PC-9 (cell line): Measurements from ENCODE around the gene SELE. TPM values are rescaled to one million over a fixed set of nuclear protein-coding genes. Genes with fewer than 3 reads are reported as not detected.
A peak's percentile ranks its signal among the peaks of the same experiment; 100 is the strongest.

Experiments used
- BruUV-seq: library from RNA; stranded (reverse); fragments of 400-500 nt; replicated peaks from 2 replicates; lab custom pipeline; 2021; lab: Mats Ljungman, UMichigan
- CTCF ChIA-PET: fragments of 300-600 bp; sonication (Branson Sonifier 250); formaldehyde crosslinking; loops from one replicate; lab custom pipeline; 2022; ENCODE audit warnings: antibody characterized with exemption; lab: Charles Lee
- POLR2A ChIA-PET: fragments of 300-600 bp; sonication (Branson Sonifier 250); formaldehyde crosslinking; loops from one replicate; lab custom pipeline; 2022; ENCODE audit warnings: antibody characterized with exemption; ENCODE audit not compliant: unreplicated experiment; lab: Charles Lee
- DNase-seq, 2 experiments: peaks; one replicate each; pipeline versions ENCODE4 v3.0.0 to v3.0.0-alpha.2; 2015 to 2022; ENCODE audit warnings: mixed read lengths in 1 of 2
- H2AFZ ChIP-seq: fragments of 200-600 bp; sonication (generic); 2 replicates; pipeline ENCODE4 v1.8.1; 2017; ENCODE audit warnings: antibody characterized with exemption
- H3F3A ChIP-seq: fragments of 200-600 bp; sonication (generic); 2 replicates; pipeline ENCODE4 v1.8.1; 2017; ENCODE audit warnings: antibody characterized with exemption, mild to moderate bottlenecking, low read depth; ENCODE audit not compliant: insufficient read depth
- H3K27ac ChIP-seq: fragments of 200-600 bp; sonication (generic); 2 replicates; pipeline ENCODE4 v1.6.1; 2016; ENCODE audit warnings: mixed run types
- H3K27me3 ChIP-seq: fragments of 200-600 bp; sonication (generic); 2 replicates; pipeline ENCODE4 v1.6.1; 2016; ENCODE audit warnings: low read depth, mixed run types; ENCODE audit not compliant: insufficient read depth
- H3K36me3 ChIP-seq: fragments of 200-600 bp; sonication (generic); 2 replicates; pipeline ENCODE4 v1.6.1; 2016; ENCODE audit warnings: low read depth, mixed run types
- H3K4me1 ChIP-seq: fragments of 200-600 bp; sonication (generic); replicated peaks from 2 replicates; pipeline ENCODE4 v1.6.1; 2016; ENCODE audit warnings: mixed run types; ENCODE audit not compliant: insufficient read depth
- H3K4me2 ChIP-seq: fragments of 200-600 bp; sonication (generic); 2 replicates; pipeline ENCODE4 v1.6.1; 2017; ENCODE audit warnings: mixed run types
- H3K4me3 ChIP-seq: fragments of 200-600 bp; sonication (generic); 2 replicates; pipeline ENCODE4 v1.6.1; 2016; ENCODE audit warnings: mixed run types
- H3K79me2 ChIP-seq: fragments of 200-600 bp; sonication (generic); 2 replicates; pipeline ENCODE4 v1.6.1; 2017; ENCODE audit warnings: low read depth, mixed run types
- H3K9me2 ChIP-seq: fragments of 200-600 bp; sonication (generic); 2 replicates; pipeline ENCODE4 v1.8.1; 2017; ENCODE audit warnings: mild to moderate bottlenecking; ENCODE audit not compliant: insufficient read depth
- H3K9me3 ChIP-seq: fragments of 200-600 bp; sonication (generic); 2 replicates; pipeline ENCODE4 v1.8.1; 2016; ENCODE audit warnings: low read depth; ENCODE audit not compliant: insufficient read depth
- H4K20me1 ChIP-seq: fragments of 200-600 bp; sonication (generic); 2 replicates; pipeline ENCODE4 v1.8.1; 2017; ENCODE audit not compliant: insufficient read depth
- EZH2 ChIP-seq: fragments of 200-600 bp; sonication (generic); IDR thresholded peaks from 2 replicates; pipeline ENCODE4 v1.8.0; 2017; ENCODE audit warnings: antibody characterized with exemption, low read depth
- intact Hi-C: fragments of 100-400 bp; cut with micrococcal nuclease; formaldehyde crosslinking; loops from one replicate; pipeline ENCODE4 v1.10.0; 2022; ENCODE audit not compliant: unreplicated experiment
- total RNA-seq: library from RNA; stranded (reverse); gene quantifications from 2 replicates; pipeline ENCODE4 v1.2.3, GENCODE V29; 2021
- TF ChIP-seq, protein P1 (sequence below): fragments of 200-600 bp; sonication (generic); conservative IDR thresholded peaks from 2 replicates; pipeline ENCODE4 v1.6.1; 2017; ENCODE audit warnings: mixed run types, antibody characterized with exemption, mild to moderate bottlenecking, moderate library complexity

Gene SELE
- total RNA-seq, 1 experiment from 2014 or later = not detected

DNA sequence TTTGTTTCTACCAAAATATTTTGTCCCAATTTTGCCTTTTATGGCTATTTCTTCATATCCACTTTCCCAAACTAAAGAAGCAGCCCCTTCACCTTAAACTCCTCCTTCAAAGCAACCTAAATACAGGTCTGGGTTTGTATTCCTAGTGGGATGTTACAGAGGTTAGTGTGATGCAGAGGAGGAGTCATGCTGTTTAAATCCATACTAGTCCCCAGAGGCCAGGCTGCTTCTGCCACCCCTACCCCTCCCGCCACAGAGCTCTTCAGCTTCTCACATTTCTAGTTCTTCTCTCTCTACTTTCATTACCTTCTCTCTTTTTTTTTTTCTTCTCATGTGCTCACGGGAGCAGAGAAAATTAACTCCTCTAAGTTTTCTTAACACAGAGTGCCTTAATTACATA lies 51.8 kb downstream of the SELE start:
- Histone ChIP-seq H3K27me3 (no peaks in the 10 kb centered on the region), H3K36me3 (no peaks in the 10 kb centered on the region), H3K9me2 (no peaks in the 10 kb centered on the region), H3K9me3 (no peaks in the 10 kb centered on the region), H3F3A (no peaks in the 10 kb centered on the region), H3K27ac (no peak overlapping the region), H3K4me2 (no peak overlapping the region), H3K4me3 (no peak overlapping the region), H4K20me1 (no peaks in the 10 kb centered on the region), H3K79me2 (no peaks in the 10 kb centered on the region), H2AFZ (no peak overlapping the region), H3K4me1 (peaks cover 32% of the 10 kb centered on the region)
- ChIA-PET CTCF (interaction anchor here (0.6 to 1.4 kb wide), 2 partner anchors 96 to 211 kb away, joined by 4 to 11 read pairs; partner anchors contain the start of gene F5), POLR2A (no interaction called here)
- TF ChIP-seq, protein P1, sequence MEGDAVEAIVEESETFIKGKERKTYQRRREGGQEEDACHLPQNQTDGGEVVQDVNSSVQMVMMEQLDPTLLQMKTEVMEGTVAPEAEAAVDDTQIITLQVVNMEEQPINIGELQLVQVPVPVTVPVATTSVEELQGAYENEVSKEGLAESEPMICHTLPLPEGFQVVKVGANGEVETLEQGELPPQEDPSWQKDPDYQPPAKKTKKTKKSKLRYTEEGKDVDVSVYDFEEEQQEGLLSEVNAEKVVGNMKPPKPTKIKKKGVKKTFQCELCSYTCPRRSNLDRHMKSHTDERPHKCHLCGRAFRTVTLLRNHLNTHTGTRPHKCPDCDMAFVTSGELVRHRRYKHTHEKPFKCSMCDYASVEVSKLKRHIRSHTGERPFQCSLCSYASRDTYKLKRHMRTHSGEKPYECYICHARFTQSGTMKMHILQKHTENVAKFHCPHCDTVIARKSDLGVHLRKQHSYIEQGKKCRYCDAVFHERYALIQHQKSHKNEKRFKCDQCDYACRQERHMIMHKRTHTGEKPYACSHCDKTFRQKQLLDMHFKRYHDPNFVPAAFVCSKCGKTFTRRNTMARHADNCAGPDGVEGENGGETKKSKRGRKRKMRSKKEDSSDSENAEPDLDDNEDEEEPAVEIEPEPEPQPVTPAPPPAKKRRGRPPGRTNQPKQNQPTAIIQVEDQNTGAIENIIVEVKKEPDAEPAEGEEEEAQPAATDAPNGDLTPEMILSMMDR = no peak
- TF ChIP-seq EZH2 = no peak
- intact Hi-C loops = no loop called here
- DNase-seq = no peak
- BruUV-seq = no TSS peak

DNA sequence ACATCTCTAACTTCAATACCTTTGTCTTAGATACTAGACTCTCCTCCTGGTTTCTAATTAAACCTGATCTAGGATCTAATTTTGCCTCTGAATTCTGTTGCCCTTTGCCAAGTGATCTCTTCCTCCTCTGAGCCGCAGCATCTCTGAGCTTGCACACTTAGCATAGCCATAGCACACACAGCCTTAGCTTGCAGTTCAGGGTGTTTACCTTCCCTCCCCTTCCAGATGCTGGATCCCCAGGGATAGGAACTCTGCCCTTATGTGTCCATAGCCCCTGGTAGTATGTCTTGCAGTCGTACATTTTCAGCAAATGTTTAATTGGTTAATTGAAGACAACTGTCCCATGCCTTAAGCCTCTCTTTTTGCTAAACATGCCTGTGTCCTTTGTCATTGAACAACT lies 52.7 kb downstream of the SELE start:
- intact Hi-C loops = no loop called here
- Histone ChIP-seq H3K27me3 (no peaks in the 10 kb centered on the region), H3K36me3 (no peaks in the 10 kb centered on the region), H3K27ac (peak overlapping the region; percentile 47), H3K9me2 (no peaks in the 10 kb centered on the region), H3K79me2 (no peaks in the 10 kb centered on the region), H3K4me2 (peak overlapping the region; percentile 34), H3K4me3 (no peak overlapping the region), H3K9me3 (no peaks in the 10 kb centered on the region), H2AFZ (peak overlapping the region; percentile 50), H4K20me1 (no peaks in the 10 kb centered on the region), H3F3A (peaks cover 9% of the 10 kb centered on the region), H3K4me1 (peaks cover 41% of the 10 kb centered on the region)
- BruUV-seq = no TSS peak
- ChIA-PET POLR2A (interaction anchor here (0.6 kb wide), 1 partner anchor 742 kb away, joined by 3 read pairs; no protein-coding TSS in a partner anchor), CTCF (interaction anchor here (1.4 kb wide), 2 partner anchors 79 to 95 kb away, joined by 5 to 11 read pairs; partner anchors contain the start of gene F5)
- DNase-seq = peak in 1 of 2 experiments; percentile 2
- TF ChIP-seq, protein P1 = no peak
- no peak for TF ChIP-seq EZH2

DNA sequence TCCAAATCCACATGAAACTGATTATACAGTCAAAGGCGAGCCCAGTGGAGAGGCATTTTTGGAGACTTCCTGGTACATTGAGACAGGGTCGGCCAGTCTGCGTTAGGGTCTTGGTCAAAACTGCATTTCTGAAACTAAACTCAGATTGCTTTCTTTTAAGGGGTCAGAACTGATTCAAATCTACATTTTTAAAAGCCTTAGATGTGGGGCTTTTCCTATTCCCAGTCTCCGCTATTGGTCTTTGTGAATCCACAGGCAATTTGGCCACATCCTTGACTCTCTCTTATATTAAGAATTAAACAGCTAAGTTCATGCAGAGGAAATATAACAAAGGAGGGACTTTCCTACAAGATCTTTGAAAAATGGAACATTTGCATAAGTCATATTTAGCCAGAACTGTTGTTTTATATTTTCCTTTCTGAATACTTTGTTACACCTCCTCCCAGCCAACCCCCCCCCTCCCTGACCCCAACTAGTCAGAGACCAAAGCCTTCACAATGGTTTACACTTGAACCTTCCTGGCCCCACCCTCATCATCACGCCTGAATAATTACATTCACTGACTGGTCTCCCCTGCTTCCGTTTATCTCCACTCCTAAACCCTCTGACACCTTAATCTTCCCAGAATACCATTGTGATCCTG lies 53.4 kb downstream of the SELE start:
- TF ChIP-seq EZH2 = no peak
- TF ChIP-seq, protein P1 = no peak
- Histone ChIP-seq H3K9me2 (no peaks in the 10 kb centered on the region), H3K9me3 (no peaks in the 10 kb centered on the region), H3K27ac (peak overlapping the region; percentile 47), H3K27me3 (no peaks in the 10 kb centered on the region), H4K20me1 (no peaks in the 10 kb centered on the region), H3K36me3 (no peaks in the 10 kb centered on the region), H3K79me2 (no peaks in the 10 kb centered on the region), H3F3A (peaks cover 12% of the 10 kb centered on the region), H2AFZ (peak overlapping the region; percentile 50), H3K4me3 (no peak overlapping the region), H3K4me2 (peak overlapping the region; percentile 34), H3K4me1 (peaks cover 48% of the 10 kb centered on the region)
- intact Hi-C loops = no loop called here
- CTCF ChIA-PET = interaction anchor here (1.4 kb wide), 2 partner anchors 78 to 94 kb away, joined by 5 to 11 read pairs; partner anchors contain the start of gene F5
- POLR2A ChIA-PET = no interaction called here
- DNase-seq = peak in 1 of 2 experiments; percentile 37
- BruUV-seq = no TSS peak
